Stomach smooth muscle (tissue), 2 donors: Measurements from ENCODE around the gene CLSTN3.
A peak's percentile ranks its signal among the peaks of the same experiment; 100 is the strongest.
"Not testable (repeated sequence)": the region's sequence is repeated elsewhere in the genome, so short reads cannot be mapped to it uniquely, and the experiment has no call there.

Experiments
- H3K27ac ChIP-seq: one replicate; pipeline ENCODE4 v1.7.0; 2013; ENCODE audit warnings: mild to moderate bottlenecking, low read length, inconsistent platforms
- H3K27me3 ChIP-seq, 2 donors: one replicate each; pipeline ENCODE4 v1.7.0; 2013; ENCODE audit warnings: low read length in 2 of 2; ENCODE audit not compliant: insufficient read depth in 2 of 2, control insufficient read depth in 1 of 2
- H3K36me3 ChIP-seq, 2 donors: one replicate each; pipeline ENCODE4 v1.7.0; 2013; ENCODE audit warnings: low read length in 2 of 2; ENCODE audit not compliant: control insufficient read depth in 2 of 2, insufficient read depth in 2 of 2
- H3K4me1 ChIP-seq: one replicate; pipeline ENCODE4 v1.7.0; 2013; ENCODE audit warnings: low read length; ENCODE audit not compliant: control insufficient read depth, insufficient read depth
- H3K4me3 ChIP-seq, 2 donors: one replicate each; pipeline ENCODE4 v1.7.0; 2013; ENCODE audit warnings: low read length in 2 of 2
- H3K9ac ChIP-seq, 2 donors: one replicate each; pipeline ENCODE4 v1.7.0; 2013; ENCODE audit warnings: low read length in 2 of 2, mild to moderate bottlenecking in 1 of 2
- H3K9me3 ChIP-seq, 2 donors: one replicate each; pipeline ENCODE4 v1.7.0; 2013; ENCODE audit warnings: low read length in 2 of 2; ENCODE audit not compliant: control insufficient read depth in 2 of 2
- donor health status: healthy.
- donor health status: Pancreatic carcinoma.

CLSTN3 gene

DNA sequence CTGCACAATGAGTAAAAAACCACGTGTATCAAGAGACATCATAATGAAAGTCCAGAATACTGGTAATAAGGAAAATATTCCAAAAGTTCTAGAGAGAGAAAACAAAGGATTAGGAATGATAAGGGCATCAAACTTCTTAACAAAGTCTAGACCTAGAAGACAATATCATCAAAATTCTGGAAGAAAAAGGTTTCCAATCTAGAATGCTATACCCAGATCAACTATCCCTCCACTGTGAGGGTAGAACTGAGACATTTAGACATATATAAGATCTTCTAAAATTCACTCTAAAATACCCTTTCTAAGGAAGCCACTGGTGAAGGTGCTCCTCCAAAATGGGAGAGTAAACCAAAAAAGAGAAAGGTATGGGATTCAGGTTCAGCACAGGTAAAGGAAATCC lies 24.1 kb upstream of the CLSTN3 start:
- Histone ChIP-seq H3K27me3 (no peaks in the 10 kb centered on the region), H3K4me1 (peaks cover 20% of the 10 kb centered on the region), H3K9me3 (no peaks in the 10 kb centered on the region), H3K4me3 (no peak overlapping the region), H3K36me3 (peaks cover 0 to 10% of the 10 kb centered on the region in 2 donors), H3K27ac (no peak overlapping the region), H3K9ac (no peak overlapping the region)

DNA sequence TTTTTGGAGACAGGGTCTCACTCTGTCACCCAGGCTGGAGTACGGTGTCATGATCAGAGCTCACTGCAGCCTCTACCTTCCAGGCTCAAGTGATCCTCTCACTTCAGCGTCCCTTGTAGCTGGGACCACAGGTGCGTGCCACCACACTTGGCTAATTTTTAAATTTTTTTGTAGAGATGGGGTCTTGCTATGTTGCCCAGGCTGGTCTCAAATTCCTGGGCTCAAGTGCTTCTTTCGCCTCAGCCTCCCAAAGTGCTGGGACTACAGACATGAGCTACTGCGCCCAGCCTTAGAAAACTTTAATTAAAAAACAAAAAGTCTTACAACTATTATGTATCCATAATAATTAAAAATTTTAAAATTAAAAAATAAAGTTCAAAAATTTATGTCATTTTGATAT lies 23.0 kb upstream of the CLSTN3 start:
- H3K27ac ChIP-seq, H3K9me3 ChIP-seq, H3K9ac ChIP-seq, H3K36me3 ChIP-seq, H3K27me3 ChIP-seq, H3K4me3 ChIP-seq: not testable (repeated sequence)
- peaks cover 18% of the 10 kb centered on the region for H3K4me1 ChIP-seq

DNA sequence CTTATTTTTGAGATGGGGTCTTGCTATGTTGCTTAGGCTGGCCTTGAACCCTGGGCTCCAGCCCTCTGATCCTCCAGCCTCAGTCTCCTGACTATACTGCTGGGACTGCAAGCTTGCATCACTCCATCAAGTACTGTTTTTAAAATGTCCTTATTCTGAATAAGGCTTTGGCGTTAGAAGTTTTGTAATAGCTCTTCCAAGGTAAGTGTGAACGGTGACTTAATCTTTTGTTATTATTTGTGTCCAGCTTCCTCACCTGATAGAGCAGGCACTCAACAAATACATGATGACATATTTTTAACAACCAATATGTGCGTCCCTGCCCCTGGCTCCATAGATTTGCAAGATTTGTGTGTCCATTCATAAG lies 22.6 kb upstream of the CLSTN3 start:
- peak overlapping the region; percentile 93 for H3K9ac ChIP-seq
- no peaks in the 10 kb centered on the region for H3K27me3 ChIP-seq
- H3K4me1 ChIP-seq: peaks cover 18% of the 10 kb centered on the region
- peaks cover 0 to 3% of the 10 kb centered on the region in 2 donors for H3K36me3 ChIP-seq
- H3K4me3 ChIP-seq: peak overlapping the region; percentile 89 to 93
- H3K9me3 ChIP-seq: no peaks in the 10 kb centered on the region
- H3K27ac ChIP-seq: peak overlapping the region; percentile 94

DNA sequence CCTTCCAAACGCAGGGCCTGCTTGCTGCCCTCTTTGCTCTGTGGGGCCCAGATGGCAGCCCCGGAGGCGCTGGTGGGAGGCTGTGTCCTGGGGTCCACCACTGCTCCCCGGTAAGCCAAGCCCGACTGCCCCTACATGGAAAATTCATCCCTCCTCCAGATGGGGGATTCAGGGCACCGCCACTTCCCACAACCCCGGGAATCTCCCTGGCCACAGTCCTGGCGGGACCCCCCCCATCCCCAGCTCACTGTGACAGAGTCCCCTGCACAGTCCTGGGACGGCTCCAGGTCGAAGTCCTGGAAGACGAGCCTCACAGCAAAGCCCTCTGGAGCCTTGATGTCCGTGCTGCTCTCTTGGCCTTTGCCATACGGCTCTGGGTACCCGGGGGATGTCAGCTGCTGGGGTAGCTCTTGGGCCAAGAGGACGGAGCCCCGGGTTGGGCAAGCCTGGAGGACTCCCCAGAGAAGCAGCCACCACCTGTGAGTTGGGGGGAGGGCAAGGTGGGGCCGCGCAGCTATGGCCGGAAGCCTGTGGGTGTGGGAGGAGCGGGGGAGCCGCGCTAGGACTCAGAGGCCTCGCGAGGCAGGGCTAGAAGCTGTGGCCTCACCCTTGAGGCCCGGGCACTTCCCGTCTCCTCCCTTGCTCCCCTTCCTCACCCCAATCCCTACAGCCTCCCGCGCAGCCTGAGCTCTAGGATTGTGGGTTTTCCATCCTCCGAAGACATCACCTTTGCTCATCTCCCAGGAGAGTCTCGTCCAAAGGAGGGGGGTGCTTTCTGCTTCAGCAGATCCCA lies 22.0 kb upstream of the CLSTN3 start:
- H3K9me3 ChIP-seq: no peaks in the 10 kb centered on the region
- peaks cover 20% of the 10 kb centered on the region for H3K4me1 ChIP-seq
- peak overlapping the region; percentile 94 for H3K27ac ChIP-seq
- H3K4me3 ChIP-seq: peak overlapping the region; percentile 89 to 93
- peak overlapping the region; percentile 93 for H3K9ac ChIP-seq
- H3K27me3 ChIP-seq: no peaks in the 10 kb centered on the region
- peaks cover 0 to 3% of the 10 kb centered on the region in 2 donors for H3K36me3 ChIP-seq

DNA sequence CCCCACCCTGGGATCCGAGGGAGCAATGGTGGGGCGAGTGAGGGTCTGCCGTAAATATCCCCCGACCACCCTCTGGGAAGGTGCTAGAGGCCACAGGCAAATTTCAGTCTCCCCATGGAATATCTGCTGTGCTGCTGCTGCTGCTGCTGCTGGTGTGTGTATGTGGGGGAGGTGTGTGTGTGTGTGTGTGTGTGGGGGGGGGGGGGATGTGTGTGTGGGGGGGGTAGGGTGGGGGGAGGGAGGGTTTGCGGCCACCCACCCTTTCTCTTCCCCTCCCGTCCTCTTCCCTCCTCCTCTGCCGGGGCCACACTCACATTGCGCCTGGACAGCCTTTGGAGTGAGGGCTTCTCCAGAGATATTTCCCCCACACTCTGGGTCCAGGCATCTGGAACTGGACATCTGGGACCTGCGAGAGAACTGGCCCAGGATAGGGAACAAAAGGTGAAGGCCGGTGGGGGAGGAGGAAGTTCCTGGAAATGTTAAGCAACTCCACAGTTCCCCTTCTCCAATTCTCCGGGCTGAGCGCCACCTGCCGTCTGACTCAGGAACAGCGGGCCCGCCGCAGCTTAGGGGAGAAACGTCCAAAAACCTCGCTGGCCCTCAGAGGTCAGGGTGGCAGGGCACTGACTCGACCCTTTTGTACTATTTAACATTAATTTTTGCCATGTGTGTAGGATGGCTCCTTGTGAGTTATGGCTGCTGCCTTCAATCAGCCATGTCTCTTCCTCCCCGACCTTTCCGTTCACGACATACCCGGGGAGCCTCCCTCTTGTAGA lies 21.2 kb upstream of the CLSTN3 start, which contains the start of gene C1RL:
Gene C1RL, minus strand, starts transcription at position 419 of the 776 bp plus-strand sequence. Its CDS starts 34 bp downstream, at position 385.
- Histone ChIP-seq H3K4me3 (peak within 1 kb of the TSS; percentile 89 to 93), H3K9ac (peak within 1 kb of the TSS; percentile 93), H3K36me3 (peaks cover 0 to 3% of the 10 kb centered on the region in 2 donors), H3K27ac (peak within 1 kb of the TSS; percentile 94), H3K27me3 (no peaks in the 10 kb centered on the region), H3K9me3 (no peaks in the 10 kb centered on the region), H3K4me1 (peaks cover 22% of the 10 kb centered on the region)

DNA sequence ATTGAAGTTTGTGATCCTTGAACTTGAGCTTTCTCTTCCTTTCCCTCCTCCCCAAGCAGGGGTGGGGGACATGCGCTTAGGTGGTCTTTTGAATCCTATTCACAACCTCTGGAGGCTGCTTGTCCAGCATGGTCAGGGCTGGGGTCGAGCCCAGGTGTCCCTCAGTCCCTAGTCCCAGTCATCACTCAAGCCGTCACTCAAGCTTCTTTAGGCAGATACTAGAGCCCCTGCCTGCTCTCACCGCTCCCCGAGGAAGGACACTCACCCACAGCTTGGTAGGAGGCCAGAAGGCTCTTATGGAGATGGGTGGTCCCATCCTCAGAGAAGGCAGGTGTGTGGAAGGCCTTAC lies 20.6 kb upstream of the CLSTN3 start:
- no peaks in the 10 kb centered on the region for H3K27me3 ChIP-seq
- peak overlapping the region; percentile 75 to 93 for H3K9ac ChIP-seq
- no peaks in the 10 kb centered on the region for H3K36me3 ChIP-seq
- peak overlapping the region in 1 of 2 donors; percentile 89 for H3K4me3 ChIP-seq
- H3K9me3 ChIP-seq: no peaks in the 10 kb centered on the region
- peaks cover 22% of the 10 kb centered on the region for H3K4me1 ChIP-seq
- H3K27ac ChIP-seq: peak overlapping the region; percentile 94

DNA sequence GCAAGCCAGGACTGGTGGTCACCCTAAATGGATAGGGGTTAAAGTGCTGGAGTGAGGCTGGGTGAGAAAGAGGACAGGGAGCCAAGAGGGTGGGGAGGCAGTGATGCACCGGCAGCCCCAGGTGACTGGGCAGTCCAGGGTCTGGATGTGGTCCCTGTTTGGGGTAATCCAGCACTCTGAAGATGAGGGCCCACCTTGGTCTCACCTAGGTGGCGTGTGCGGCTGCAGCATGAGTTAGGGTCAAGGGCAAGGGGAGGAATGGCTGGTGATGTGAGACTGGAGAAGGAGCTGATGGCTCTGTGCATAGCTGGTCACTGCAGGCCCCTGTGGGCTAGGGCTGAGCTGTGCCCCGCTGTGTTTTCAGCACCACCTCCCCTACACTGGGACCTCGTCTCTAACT lies 19.5 kb upstream of the CLSTN3 start:
- H3K4me1 ChIP-seq: peaks cover 22% of the 10 kb centered on the region
- no peak overlapping the region for H3K4me3 ChIP-seq
- H3K9ac ChIP-seq: no peak overlapping the region
- no peaks in the 10 kb centered on the region for H3K27me3 ChIP-seq
- H3K36me3 ChIP-seq: peaks cover 0 to 5% of the 10 kb centered on the region in 2 donors
- no peak overlapping the region for H3K27ac ChIP-seq
- no peaks in the 10 kb centered on the region for H3K9me3 ChIP-seq

DNA sequence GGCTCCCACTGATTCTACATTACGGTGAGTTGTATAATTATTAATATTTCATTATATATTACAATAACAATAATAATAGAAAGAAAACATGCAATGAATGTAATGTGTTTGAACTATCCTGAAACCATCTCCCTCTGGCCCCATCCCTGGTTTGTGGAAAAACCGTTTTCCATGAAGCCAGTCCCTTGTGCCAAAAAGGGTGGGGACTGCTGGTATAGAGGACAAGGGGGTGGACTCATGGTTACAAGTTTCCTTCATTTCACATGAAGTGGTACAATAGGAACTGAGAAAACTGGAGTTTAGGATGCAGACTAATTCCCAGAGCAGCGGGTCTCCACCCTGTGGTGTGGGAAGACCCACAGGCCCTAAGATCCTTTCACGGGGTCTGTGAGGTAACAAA lies 18.1 kb upstream of the CLSTN3 start:
- H3K27me3 ChIP-seq: no peaks in the 10 kb centered on the region
- no peak overlapping the region for H3K27ac ChIP-seq
- H3K9ac ChIP-seq: no peak overlapping the region
- no peaks in the 10 kb centered on the region for H3K9me3 ChIP-seq
- H3K4me1 ChIP-seq: peaks cover 22% of the 10 kb centered on the region
- no peak overlapping the region for H3K4me3 ChIP-seq
- H3K36me3 ChIP-seq: peaks cover 0 to 12% of the 10 kb centered on the region in 2 donors

DNA sequence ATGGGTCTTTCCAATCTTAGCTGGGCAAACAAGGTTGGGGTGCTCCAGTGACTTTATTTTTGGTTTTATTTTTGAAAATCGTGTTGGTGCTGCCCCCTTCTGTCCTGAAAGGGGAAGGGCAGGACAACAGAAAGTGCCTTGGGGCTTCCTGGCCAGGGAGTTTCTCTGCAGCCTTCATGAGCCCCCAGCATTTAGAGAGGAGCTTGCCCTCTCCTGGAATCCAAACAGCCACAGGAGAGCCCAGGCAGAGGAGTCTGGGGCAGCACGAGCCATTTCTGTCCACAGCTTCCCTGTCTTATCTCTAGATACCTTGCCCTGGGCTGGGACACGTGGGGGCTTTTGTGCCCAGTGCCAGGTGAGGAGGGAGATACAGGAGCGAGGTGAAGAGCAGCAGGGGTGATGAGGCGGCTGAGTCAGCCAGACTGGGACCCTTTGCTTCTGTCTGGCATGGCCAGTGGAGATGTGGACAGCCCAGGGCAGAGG lies 16.7 kb upstream of the CLSTN3 start:
- H3K36me3 ChIP-seq: peaks cover 0 to 13% of the 10 kb centered on the region in 2 donors
- no peak overlapping the region for H3K4me3 ChIP-seq
- H3K4me1 ChIP-seq: peaks cover 14% of the 10 kb centered on the region
- H3K27me3 ChIP-seq: no peaks in the 10 kb centered on the region
- H3K9ac ChIP-seq: no peak overlapping the region
- no peaks in the 10 kb centered on the region for H3K9me3 ChIP-seq
- no peak overlapping the region for H3K27ac ChIP-seq

DNA sequence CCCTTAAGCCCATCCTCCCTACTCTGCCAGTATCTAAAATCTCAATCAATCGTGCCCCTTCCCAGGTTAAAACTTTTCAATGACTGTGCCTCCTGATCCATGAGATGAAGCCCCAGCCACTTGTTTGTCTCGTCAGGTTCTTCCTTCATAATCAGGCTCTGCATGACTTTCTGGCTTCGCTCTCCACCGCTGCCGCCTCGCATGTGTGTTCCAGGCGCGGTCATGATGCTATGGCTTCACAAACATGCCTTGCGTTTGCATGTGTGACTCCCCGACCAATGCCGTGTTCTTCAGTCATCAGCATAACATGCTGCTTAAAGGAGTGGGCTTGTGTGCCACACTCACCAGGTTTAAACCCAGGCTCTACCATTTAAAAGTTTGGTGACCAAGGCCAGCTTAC lies 16.2 kb upstream of the CLSTN3 start:
- peaks cover 11% of the 10 kb centered on the region for H3K4me1 ChIP-seq
- no peaks in the 10 kb centered on the region for H3K9me3 ChIP-seq
- no peak overlapping the region for H3K27ac ChIP-seq
- no peaks in the 10 kb centered on the region for H3K27me3 ChIP-seq
- no peak overlapping the region for H3K9ac ChIP-seq
- H3K36me3 ChIP-seq: peaks cover 0 to 14% of the 10 kb centered on the region in 2 donors
- no peak overlapping the region for H3K4me3 ChIP-seq
